Measurements from ENCODE around the gene ITIH5.

GRCh38 chr10:7526017-7526400 lies 140.8 kb downstream of the ITIH5 start:
- TF ChIP-seq, protein P1, sequence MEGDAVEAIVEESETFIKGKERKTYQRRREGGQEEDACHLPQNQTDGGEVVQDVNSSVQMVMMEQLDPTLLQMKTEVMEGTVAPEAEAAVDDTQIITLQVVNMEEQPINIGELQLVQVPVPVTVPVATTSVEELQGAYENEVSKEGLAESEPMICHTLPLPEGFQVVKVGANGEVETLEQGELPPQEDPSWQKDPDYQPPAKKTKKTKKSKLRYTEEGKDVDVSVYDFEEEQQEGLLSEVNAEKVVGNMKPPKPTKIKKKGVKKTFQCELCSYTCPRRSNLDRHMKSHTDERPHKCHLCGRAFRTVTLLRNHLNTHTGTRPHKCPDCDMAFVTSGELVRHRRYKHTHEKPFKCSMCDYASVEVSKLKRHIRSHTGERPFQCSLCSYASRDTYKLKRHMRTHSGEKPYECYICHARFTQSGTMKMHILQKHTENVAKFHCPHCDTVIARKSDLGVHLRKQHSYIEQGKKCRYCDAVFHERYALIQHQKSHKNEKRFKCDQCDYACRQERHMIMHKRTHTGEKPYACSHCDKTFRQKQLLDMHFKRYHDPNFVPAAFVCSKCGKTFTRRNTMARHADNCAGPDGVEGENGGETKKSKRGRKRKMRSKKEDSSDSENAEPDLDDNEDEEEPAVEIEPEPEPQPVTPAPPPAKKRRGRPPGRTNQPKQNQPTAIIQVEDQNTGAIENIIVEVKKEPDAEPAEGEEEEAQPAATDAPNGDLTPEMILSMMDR (IDR thresholded peaks at IDR 0.05; ENCODE audit: control extremely low read depth in 1 of 3, insufficient read depth in 1 of 3, low read depth in 1 of 3, low read length in 3 of 3) = no peak
- no peak for TF ChIP-seq EZH2 (IDR thresholded peaks at IDR 0.05; ENCODE audit: low read depth, low read length, severe bottlenecking)
- TF ChIP-seq EP300 (IDR thresholded peaks at IDR 0.05; ENCODE audit: borderline replicate concordance in 1 of 2, low read depth in 2 of 2, low read length in 2 of 2) = no peak
- no peak for TF ChIP-seq TCF12 (IDR thresholded peaks at IDR 0.05; ENCODE audit: low read depth, low read length)

Data from H1 (cell line).